ENCODE measurements around the gene PPP2R5C.

DNA sequence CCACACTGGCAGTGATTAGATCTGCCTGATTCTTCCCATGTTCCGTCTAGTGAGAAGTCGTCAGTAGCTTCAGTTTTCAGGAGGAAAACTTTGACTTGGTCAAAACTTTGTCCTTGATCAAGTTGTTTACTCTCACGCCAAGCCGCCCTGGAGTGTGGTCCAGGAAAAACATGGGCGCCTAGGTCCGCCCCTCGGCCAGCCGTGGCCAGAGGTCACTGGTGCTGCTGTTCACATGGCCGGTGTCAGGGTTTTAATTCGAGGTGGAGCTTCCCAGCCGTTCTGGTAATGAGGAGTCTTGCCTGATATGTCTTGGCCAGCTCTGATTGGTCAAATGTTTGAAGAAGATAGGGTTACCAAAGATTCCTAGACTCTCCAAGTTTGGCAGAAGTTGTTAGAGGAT is 71.5 kb downstream of the PPP2R5C start:
- TF ChIP-seq, protein P1, sequence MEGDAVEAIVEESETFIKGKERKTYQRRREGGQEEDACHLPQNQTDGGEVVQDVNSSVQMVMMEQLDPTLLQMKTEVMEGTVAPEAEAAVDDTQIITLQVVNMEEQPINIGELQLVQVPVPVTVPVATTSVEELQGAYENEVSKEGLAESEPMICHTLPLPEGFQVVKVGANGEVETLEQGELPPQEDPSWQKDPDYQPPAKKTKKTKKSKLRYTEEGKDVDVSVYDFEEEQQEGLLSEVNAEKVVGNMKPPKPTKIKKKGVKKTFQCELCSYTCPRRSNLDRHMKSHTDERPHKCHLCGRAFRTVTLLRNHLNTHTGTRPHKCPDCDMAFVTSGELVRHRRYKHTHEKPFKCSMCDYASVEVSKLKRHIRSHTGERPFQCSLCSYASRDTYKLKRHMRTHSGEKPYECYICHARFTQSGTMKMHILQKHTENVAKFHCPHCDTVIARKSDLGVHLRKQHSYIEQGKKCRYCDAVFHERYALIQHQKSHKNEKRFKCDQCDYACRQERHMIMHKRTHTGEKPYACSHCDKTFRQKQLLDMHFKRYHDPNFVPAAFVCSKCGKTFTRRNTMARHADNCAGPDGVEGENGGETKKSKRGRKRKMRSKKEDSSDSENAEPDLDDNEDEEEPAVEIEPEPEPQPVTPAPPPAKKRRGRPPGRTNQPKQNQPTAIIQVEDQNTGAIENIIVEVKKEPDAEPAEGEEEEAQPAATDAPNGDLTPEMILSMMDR (IDR thresholded peaks at IDR 0.05) = no peak
- no peak for TF ChIP-seq POLR2A (IDR thresholded peaks at IDR 0.05)
